HG03139 (cell line): ENCODE measurements around the gene ABTB2.
A peak's percentile ranks its signal among the peaks of the same experiment; 100 is the strongest.
"Not testable (repeated sequence)": the region's sequence is repeated elsewhere in the genome, so short reads cannot be mapped to it uniquely, and the experiment has no call there.

Source experiments
- ATAC-seq: cut with Tn5 transposase; IDR thresholded peaks from one replicate; pipeline ENCODE4 v1.9.1; 2021; ENCODE audit not compliant: unreplicated experiment

Gene ABTB2

DNA sequence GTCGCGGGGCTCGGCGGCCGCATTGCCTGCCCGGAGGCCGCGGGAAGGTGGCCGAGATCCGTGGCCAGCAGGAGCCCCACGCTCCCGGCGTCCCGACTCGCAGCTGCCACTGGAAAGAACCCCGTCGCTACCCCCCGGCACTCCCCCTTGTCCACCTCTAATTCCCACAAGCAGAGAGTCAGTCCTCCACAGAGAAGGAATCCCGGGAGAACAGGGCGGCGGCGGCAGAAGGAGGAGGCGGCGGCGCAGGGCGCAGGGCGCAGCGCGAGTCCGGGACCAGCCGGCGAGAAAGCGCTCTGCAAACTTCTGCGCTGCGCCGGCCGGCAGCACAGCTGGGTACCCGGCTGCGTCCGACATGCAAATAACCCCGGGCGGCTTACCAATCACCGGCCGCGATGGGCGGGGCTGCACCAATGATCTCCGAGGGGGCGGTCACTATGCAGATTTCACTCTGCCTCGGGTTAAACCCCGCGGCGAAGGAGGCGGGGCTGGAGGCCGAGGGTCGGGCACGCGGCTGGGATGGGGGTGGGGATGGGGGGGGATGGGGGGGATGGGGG is at the start of gene ABTB2:
Gene ABTB2, minus strand, starts transcription at position 310 of the 557 bp plus-strand sequence.
- ATAC-seq: peak; percentile 74

DNA sequence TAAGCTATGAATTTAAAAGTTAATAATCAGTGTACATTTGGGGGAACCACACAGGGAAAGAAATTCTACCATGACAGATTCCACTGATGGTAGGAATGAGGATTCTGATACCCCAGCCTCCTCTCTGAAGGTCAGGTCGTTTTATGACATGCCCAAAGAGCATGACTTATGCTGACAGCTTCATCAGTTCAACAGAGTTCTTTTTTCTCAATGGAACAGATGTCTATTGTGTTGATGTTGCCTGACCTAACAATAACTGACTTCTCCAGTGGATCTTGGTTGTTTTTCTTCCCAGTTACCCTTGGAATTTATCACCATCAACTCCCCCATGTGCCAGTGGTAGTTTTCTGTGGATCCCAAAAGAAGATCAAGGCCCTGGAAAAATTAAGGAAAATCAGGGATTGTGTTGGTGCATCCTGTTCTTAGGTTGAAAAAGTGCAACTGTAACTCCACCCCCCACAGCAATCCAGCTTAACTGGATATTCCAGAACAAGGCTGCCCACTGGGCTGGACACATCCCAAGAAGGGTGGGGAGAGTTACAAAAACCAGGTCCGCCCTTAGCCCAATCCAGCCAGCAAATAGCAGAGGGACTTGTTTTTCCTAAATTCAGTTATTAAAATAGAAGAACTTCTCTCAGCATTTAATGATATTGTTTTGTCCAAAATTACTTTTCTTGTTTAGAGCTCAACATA is 49.5 kb upstream of the ABTB2 start:
- no peak for ATAC-seq

DNA sequence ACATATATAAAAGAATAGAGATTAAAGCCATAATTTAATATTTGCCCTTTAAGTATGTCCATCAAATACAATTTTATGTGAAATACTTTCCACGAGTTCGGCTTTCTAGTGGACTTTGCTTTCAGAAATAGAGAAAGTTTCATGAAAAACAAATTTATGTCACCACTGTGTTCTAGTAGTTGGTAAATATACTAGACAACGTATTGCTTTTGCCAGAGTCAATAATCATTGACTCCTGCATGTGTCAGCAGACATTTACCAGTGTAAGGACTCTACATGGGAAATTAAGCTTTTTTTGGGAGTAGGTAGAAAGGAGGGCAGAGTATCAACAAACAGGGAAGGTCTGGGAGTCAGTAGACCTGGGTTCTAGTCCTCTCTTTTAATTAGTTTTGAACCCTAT is 48.6 kb upstream of the ABTB2 start:
- ATAC-seq: no peak

GRCh38 chr11:34405079-34405858 is 47.5 kb upstream of the ABTB2 start:
- ATAC-seq: no peak

DNA sequence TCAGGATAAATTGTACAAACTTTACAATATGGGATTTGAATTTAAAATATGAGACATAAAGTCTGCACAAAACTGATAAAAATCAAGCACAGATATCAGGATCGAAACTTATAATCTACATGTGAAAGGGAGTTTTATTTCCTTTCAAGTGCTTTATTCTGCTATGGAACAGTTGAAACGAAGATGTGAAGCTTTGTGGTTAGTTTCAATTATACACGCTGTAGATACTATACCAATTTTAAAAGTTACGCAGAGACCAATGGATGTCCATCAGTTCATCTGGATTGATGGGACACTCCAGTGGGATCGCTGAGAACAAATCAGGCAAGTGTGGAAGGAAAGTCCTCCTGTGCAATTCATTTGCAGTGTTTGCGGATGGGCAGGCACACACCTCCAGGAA is 46.5 kb upstream of the ABTB2 start:
- ATAC-seq: no peak

DNA sequence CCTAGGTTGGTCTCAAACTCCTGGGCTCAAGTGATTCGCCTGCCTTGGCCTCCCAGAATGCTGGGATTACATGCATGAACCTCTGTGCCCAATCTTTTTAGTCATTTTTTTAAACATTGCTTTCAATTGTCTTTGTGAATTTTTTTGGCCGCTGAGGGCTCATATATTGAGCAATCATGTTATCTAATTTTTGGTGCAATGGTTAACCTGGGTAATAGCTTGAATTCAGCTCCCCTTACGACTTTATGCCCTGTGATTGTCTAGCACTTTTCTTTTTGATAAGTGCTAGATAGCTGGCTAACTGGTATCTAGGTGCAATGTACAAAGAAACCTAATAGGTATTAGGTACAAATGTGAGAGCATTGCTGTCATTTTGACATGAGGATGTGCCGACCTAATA is 45.6 kb upstream of the ABTB2 start:
- ATAC-seq: no peak

GRCh38 chr11:34397811-34398210 is 40.0 kb upstream of the ABTB2 start:
- ATAC-seq: no peak

GRCh38 chr11:34397120-34397519 is 39.3 kb upstream of the ABTB2 start:
- no peak for ATAC-seq

DNA sequence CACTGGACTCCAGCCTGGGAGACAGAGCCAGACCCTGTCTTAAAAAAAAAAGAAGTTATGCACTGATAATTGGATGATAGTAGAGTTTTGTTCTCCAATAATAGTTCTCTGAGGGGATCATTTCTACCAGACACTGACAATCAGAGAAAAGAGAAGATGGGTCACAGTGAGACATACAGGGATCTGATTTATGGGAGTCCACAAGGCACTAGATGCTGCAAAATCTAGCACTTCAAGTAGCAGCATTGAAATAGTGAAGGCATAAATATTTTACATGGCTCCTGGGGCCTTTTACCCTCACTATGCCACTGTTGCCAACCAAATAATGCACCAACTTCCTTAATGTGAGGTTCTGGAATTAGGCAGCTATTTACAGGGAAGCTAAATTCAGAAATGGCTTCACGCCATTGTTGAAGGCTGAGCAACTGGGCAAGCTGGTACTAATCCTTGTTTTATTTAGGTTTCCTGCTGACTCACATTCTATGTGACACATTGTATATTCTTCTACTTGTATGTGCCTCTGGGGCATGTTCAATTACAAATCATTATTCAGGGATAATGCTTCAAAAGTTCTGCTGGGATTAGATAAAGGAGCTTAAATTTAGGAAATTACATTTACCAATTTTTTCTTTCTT is 38.2 kb upstream of the ABTB2 start:
- ATAC-seq: no peak

GRCh38 chr11:34394771-34395300 is 37.0 kb upstream of the ABTB2 start:
- no peak for ATAC-seq

DNA sequence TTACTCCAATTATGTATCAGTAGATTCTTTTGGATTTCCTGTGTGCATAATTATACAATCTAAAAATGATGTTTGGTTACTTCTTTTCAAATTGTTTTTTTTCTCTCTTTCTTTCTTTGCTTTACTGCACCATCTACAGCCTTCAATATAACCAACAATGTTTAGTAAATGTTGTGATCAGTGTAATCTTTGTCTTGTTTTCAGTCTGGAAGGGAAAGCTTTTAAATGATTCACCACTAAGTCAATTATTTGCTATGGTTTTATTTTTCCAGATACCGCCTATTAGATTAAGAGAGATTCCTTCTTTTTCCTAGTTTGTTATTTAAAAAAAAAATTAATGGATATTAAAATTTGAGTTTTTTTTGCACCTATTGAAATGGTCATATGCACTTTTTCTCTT is 29.8 kb upstream of the ABTB2 start:
- no peak for ATAC-seq

GRCh38 chr11:34386356-34386755 is 28.5 kb upstream of the ABTB2 start:
- not testable (repeated sequence) for ATAC-seq

- ATAC-seq: no peak
Observed at GRCh38 chr11:34382532-34383276, 24.9 kb upstream of the ABTB2 start.

GRCh38 chr11:34381775-34382174 is 24.0 kb upstream of the ABTB2 start:
- ATAC-seq: no peak

DNA sequence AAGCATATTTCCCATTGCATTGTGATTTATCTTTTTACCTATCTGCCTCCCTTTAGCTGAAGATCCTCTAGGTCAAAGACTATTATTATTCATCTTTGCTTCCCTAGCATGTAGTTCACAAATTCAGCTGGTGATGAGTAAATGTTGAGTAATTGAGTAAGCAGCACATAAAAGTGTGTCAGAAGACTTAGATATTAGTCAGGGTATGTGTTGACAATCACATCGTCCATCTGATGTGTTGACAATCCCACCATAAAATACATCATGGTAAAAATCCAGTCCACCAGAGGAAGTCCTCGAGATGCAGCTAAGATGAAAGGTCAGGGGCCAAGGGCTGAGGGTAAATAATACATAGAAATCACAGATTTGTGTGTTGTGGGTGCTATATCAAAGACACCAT is 22.9 kb upstream of the ABTB2 start:
- ATAC-seq: no peak

DNA sequence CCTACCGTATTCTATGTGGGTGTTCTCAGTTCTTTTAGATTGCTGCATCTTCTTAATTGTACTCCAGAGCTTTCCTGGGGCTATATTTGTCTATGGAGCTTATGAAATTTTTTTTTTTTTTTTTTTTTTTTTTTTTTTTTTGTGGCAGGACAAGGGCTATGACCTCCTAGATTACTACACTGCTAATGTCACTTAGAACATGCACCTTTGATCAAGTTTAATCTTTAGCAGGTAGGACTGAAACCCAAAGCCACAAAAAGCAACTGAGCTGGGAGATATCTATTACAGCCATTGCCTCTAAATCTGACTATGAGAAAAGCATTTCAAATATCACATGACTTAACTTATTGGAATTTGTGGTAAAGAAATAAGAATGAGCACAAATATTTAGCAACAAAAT is 21.7 kb upstream of the ABTB2 start:
- ATAC-seq: no peak

DNA sequence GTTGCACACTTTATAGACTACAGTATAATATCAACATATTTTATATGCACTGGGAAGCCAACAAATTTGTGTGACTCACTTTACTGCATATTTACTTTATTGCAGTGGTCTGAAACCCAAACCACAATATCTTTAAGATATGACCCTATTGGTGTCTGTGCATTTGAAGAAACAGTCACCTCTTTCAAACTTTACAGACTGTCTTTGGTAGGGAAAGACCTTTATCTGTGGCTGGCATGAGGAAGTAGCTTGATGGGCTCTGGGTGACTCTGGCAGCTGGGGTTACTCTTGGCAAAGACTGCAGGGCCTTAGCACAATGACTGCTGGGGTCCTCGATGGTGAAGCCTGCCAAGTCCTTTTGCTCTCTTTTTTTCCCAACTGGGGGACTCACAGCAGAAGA is 21.3 kb upstream of the ABTB2 start:
- ATAC-seq: no peak

- no peak for ATAC-seq
Observed at GRCh38 chr11:34373727-34374126, 15.9 kb upstream of the ABTB2 start.

GRCh38 chr11:34366522-34366921 is 8.7 kb upstream of the ABTB2 start:
- no peak for ATAC-seq

DNA sequence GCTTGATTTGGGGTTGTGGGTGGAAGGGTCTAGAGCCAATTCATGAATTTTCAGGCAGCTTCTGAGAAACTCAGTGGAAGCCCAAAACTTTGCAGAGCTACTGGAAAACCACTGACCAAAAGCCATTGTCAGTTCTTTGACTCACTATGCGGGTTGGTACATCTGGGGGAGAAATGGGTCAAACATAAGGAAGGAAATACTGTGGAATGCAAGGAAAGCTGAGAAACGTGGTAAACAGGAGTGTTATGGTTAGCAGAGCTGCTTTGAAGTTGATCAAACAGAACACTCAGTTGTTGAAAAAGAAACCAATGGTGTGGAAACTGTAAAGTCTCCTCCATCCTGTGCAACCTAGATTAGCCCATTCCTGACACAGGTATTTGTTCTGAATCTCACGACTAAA is 6.3 kb upstream of the ABTB2 start:
- ATAC-seq: no peak
